ENCODE data around the gene TLE4.

The TLE4 gene

DNA sequence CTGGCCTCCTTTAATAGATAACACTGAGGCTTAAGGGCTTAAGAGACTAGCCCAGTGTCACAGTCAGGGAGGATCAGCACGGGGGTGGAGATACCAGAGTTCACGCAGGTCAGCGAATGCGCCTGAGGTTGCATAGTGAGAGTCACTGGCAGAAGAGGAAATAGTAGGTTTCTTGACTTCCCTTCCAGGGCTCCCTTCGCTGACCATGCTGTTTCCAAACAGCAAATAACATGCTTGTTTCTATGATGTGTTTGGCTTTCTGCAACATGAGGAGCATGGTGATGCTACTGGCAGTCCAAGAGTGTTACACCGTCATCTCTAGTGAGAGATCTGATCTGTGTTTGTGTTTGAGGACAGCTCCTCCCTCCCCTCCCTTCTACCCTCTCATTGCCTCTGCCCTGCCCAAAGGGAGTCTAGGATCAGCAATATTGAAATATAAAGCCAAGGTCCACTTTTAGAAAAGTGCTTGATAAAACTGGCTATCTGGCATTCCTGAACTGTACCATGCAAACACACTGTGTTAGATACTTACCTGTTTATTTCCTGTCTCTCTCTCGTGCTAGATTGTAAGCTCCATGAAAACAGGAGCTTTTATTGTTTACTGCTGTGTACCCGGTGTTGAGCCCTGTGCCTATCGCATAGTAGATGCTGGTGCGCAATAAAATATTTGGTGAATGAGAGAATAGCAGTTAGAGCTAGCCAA lies 12.3 kb downstream of the TLE4 start:
- DNase-seq (ENCODE audit: low read depth): no peak
- TF ChIP-seq, protein P1, sequence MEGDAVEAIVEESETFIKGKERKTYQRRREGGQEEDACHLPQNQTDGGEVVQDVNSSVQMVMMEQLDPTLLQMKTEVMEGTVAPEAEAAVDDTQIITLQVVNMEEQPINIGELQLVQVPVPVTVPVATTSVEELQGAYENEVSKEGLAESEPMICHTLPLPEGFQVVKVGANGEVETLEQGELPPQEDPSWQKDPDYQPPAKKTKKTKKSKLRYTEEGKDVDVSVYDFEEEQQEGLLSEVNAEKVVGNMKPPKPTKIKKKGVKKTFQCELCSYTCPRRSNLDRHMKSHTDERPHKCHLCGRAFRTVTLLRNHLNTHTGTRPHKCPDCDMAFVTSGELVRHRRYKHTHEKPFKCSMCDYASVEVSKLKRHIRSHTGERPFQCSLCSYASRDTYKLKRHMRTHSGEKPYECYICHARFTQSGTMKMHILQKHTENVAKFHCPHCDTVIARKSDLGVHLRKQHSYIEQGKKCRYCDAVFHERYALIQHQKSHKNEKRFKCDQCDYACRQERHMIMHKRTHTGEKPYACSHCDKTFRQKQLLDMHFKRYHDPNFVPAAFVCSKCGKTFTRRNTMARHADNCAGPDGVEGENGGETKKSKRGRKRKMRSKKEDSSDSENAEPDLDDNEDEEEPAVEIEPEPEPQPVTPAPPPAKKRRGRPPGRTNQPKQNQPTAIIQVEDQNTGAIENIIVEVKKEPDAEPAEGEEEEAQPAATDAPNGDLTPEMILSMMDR (conservative IDR thresholded peaks at IDR 0.05; ENCODE audit: low read depth, low read length): no peak

DNA sequence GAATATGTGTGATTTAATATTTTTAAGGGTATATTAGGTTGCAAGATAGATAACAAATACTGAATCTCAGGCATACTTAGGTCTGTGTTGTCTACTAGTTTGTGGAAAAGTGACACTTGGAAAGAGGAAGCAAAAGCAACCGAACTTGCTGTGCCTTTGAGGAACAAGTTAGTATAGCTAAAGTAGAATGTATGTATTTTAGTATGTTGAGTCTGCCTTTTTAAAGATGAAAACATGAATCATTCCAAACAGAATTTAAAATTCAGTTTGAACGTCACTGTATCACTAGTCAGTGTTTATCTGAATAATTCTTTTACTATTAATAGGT lies 12.9 kb downstream of the TLE4 start:
- DNase-seq (ENCODE audit: low read depth): no peak
- TF ChIP-seq, protein P1 (conservative IDR thresholded peaks at IDR 0.05; ENCODE audit: low read depth, low read length): no peak
- H3K4me3 ChIP-seq (ENCODE audit: low read depth, low read length): no peak overlapping the region

More for the DNA sequence above, 12.3 kb downstream of the TLE4 start:
- H3K4me3 ChIP-seq (ENCODE audit: low read depth, low read length): no peak overlapping the region

DNA sequence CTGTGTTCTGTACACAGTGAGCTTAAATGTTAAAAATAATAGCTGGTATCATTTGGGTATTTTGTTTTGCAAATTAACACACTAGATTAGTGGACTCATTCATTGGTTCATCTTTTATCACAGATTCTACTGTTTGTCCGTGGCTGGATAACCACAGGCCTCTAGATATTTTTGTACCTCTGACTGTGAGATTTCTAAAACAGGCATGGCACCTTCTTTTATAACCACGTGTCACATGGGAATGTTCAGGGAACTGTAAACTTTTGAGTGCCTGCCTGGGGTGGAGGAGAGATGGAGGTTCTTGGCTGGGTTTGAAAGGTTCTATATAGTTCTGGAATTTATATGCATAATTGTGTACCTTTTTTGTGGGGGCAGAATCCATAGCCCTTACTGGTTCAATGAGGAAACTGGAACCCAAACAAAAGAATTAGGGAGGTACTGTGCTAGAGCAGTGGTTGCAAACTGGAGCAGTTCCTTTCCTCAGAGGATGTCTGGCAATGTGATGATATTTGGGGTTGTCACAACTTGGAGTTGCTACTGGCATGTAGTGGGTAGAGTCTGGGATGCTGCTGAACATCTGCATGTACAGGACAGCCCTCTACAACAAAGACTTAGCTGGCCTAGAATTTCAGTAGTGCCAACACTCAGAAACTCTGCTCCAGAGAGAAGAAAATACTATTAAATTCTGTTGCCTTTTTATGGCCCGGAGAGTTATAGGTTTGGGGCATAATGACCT lies 16.9 kb downstream of the TLE4 start:
- DNase-seq (ENCODE audit: low read depth): no peak
- TF ChIP-seq, protein P1 (conservative IDR thresholded peaks at IDR 0.05; ENCODE audit: low read depth, low read length): no peak
- no peak overlapping the region for H3K4me3 ChIP-seq (ENCODE audit: low read depth, low read length)

DNA sequence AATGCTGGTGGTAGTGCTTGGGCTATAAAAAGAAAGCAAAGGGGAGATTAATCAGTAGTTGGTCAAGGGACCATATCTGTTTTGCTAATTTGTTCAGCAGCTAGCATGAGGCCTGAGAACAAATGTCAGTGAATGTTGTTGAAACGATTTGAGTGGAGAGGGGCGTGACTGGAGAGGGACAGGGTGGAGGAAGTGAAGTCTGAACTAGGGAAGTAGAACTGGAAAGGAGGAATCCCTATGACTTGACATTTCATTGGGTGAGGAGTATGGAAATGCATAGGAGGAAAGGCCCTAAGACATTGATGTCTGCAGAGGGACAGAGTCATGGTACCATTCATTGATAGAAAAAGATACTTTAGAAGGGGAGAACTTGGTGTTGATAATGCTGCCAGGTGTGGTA lies 19.7 kb downstream of the TLE4 start:
- no peak overlapping the region for H3K4me3 ChIP-seq (ENCODE audit: low read depth, low read length)
- DNase-seq (ENCODE audit: low read depth): no peak
- TF ChIP-seq, protein P1 (conservative IDR thresholded peaks at IDR 0.05; ENCODE audit: low read depth, low read length): no peak

DNA sequence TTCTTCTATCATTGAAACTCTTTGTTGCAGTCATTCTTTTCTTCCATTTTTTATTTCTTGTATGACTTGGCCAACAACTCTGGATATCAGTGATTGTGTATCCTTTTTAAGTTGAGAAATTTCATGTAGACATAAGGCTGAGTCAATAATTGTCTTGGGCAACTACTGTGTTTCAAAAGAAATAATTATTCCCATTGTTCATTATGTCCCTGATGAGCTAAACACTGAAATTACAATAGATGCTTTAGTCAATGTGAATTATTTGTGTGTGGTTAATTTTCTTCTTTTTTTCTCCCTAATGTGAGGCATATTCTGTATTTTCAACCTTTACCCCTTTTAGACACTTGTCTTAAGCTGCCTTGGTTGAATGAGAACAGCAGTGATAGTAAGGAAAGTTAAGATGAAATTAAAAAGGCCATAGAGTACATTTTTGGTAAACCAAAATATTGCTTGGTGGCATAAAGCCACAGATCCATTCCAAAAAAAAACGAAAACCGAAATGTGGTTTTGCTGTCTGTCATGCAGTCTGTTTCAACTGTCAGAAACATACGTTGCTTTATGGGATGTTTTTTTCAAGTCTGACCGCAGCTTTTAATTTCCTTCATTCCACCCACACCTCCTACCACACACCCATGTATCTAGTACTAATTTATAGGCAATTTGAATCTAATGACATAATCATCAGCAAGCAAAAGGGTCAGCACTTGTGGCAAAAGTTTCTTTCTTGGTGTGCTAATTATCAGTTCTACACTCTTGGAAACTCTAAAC lies 21.1 kb downstream of the TLE4 start:
- TF ChIP-seq, protein P1 (conservative IDR thresholded peaks at IDR 0.05; ENCODE audit: low read depth, low read length): no peak
- no peak overlapping the region for H3K4me3 ChIP-seq (ENCODE audit: low read depth, low read length)

DNA sequence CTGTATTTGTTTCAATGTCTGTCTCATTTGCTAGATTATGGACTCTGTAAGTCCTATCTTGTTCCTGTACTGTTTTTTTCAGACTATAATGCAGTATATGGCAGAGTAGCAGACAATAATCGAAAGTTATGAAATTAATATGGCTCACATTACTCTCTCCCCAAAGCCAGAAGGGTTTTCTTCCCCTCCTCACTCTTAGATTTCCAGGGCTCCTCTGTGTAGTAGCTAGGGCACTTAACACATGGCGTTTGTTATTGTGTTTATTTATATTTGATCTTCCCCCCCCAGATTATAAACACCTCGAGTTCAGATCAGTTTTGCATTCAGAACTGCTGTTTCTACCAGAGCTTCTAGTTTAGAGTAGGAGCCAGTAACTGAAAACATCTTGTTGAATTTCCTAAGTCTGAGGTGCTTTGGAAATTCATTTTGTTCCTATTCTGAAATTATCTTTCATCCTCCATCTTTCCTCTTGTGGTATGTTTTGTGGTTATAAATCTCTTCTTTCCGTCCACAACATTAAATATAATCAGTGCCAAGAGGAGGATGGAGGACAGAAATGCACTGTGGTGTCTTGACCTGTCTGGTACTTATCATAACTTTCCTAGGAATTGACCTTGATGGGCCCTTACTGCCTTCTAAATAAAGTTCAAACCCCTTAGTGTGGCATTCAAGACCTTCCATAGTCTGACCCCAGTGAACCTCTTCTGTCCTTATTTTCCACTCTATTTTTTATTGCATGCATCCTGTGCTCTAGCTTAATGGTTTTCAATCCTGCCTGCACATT lies 27.0 kb downstream of the TLE4 start:
- no peak overlapping the region for H3K4me3 ChIP-seq (ENCODE audit: low read depth, low read length)
- no peak for DNase-seq (ENCODE audit: low read depth)

More for the DNA sequence above, 21.1 kb downstream of the TLE4 start:
- DNase-seq (ENCODE audit: low read depth): no peak

More for the DNA sequence above, 27.0 kb downstream of the TLE4 start:
- TF ChIP-seq, protein P1 (conservative IDR thresholded peaks at IDR 0.05; ENCODE audit: low read depth, low read length): no peak

Measured in choroid plexus epithelial cell (primary cell).